ENCODE results near the gene SSTR3.
"Not testable (repeated sequence)": the region's sequence is repeated elsewhere in the genome, so short reads cannot be mapped to it uniquely, and the experiment has no call there.

The SSTR3 gene

GRCh38 chr22:37234736-37235711 lies 22.7 kb upstream of the SSTR3 start:
- H3K4me3 ChIP-seq (ENCODE audit: low read depth, low read length), result no peak overlapping the region
- no peaks in the 10 kb centered on the region for H3K4me1 ChIP-seq
- H3K27me3 ChIP-seq (ENCODE audit: control insufficient read depth, insufficient read depth, low read length), result no peaks in the 10 kb centered on the region
- H3K9ac ChIP-seq, result no peak overlapping the region
- H3K79me2 ChIP-seq, result no peaks in the 10 kb centered on the region
- H2AFZ ChIP-seq, result no peak overlapping the region
- no peak overlapping the region for H3K4me2 ChIP-seq (ENCODE audit: low read length)
- no peaks in the 10 kb centered on the region for H3K36me3 ChIP-seq (ENCODE audit: control insufficient read depth, insufficient read depth, low read length)
- no peaks in the 10 kb centered on the region for H3K9me3 ChIP-seq (ENCODE audit: control insufficient read depth, low read length)
- TF ChIP-seq, protein P1, sequence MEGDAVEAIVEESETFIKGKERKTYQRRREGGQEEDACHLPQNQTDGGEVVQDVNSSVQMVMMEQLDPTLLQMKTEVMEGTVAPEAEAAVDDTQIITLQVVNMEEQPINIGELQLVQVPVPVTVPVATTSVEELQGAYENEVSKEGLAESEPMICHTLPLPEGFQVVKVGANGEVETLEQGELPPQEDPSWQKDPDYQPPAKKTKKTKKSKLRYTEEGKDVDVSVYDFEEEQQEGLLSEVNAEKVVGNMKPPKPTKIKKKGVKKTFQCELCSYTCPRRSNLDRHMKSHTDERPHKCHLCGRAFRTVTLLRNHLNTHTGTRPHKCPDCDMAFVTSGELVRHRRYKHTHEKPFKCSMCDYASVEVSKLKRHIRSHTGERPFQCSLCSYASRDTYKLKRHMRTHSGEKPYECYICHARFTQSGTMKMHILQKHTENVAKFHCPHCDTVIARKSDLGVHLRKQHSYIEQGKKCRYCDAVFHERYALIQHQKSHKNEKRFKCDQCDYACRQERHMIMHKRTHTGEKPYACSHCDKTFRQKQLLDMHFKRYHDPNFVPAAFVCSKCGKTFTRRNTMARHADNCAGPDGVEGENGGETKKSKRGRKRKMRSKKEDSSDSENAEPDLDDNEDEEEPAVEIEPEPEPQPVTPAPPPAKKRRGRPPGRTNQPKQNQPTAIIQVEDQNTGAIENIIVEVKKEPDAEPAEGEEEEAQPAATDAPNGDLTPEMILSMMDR (IDR thresholded peaks at IDR 0.05), result no peak
- no peak overlapping the region for H3K27ac ChIP-seq

- Histone ChIP-seq H3K4me2 (ENCODE audit: low read length) (no peak overlapping the region), H3K27ac (no peak overlapping the region), H3K27me3 (ENCODE audit: control insufficient read depth, insufficient read depth, low read length) (no peaks in the 10 kb centered on the region), H3K4me3 (ENCODE audit: low read depth, low read length) (no peak overlapping the region), H3K79me2 (no peaks in the 10 kb centered on the region), H3K36me3 (ENCODE audit: control insufficient read depth, insufficient read depth, low read length) (no peaks in the 10 kb centered on the region), H3K9ac (no peak overlapping the region), H2AFZ (no peak overlapping the region), H3K4me1 (no peaks in the 10 kb centered on the region), H3K9me3 (ENCODE audit: control insufficient read depth, low read length) (no peaks in the 10 kb centered on the region)
- TF ChIP-seq, protein P1 (IDR thresholded peaks at IDR 0.05), result no peak
Measured at GRCh38 chr22:37233751-37234631, 21.7 kb upstream of the SSTR3 start.

GRCh38 chr22:37233371-37233750 lies 21.1 kb upstream of the SSTR3 start:
- H3K79me2 ChIP-seq; H3K36me3 ChIP-seq (ENCODE audit: control insufficient read depth, insufficient read depth, low read length); H3K27ac ChIP-seq; H3K9me3 ChIP-seq (ENCODE audit: control insufficient read depth, low read length); H3K4me1 ChIP-seq; H3K27me3 ChIP-seq (ENCODE audit: control insufficient read depth, insufficient read depth, low read length); H3K4me3 ChIP-seq (ENCODE audit: low read depth, low read length); H3K9ac ChIP-seq; H2AFZ ChIP-seq; H3K4me2 ChIP-seq (ENCODE audit: low read length): not testable (repeated sequence)

DNA sequence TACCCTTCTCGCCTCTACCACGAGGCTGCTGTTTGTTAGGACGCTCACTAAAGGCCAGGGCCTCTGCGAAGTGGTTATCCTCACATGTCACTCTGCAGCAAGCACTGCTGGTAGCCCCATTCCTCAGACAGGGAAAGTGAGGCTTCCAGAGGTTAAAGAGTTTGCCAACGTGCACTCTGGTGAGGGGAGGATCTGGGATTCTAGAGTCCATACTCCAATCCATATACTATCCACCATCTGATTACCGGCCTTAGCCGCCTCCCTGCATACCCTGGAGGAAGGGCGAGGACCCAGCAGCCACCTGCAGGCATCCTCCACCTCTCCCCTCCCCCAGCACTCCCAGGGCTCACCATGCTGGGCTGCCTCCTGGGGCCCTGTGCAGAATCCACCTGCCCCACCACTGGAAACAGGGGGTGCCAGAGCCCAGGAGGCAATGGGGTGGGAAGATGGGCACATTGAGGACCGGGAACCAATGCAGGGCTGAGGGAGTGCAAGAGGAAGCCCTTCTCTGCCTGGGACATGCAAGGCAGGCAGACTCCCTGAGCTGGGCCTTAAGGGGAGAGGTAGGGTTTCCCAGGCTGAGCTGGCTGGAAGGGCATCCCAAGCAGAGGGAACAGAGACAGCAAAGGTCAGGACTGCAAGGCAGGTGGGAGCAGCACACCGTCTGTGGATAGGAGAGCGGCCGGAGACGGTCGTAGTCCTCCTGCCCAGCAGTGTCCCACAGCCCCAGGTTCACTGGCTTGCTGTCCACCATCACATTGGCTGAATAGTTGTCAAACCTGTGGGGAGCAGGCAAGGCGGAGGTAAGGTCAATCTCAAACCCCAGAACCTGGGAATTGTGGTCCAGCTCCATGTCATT lies 20.1 kb upstream of the SSTR3 start:
- H2AFZ ChIP-seq, result no peak overlapping the region
- H3K4me2 ChIP-seq (ENCODE audit: low read length), result no peak overlapping the region
- H3K4me3 ChIP-seq (ENCODE audit: low read depth, low read length), result no peak overlapping the region
- TF ChIP-seq, protein P1 (IDR thresholded peaks at IDR 0.05), result no peak
- H3K4me1 ChIP-seq, result no peaks in the 10 kb centered on the region
- no peak overlapping the region for H3K9ac ChIP-seq
- H3K36me3 ChIP-seq (ENCODE audit: control insufficient read depth, insufficient read depth, low read length), result no peaks in the 10 kb centered on the region
- H3K27me3 ChIP-seq (ENCODE audit: control insufficient read depth, insufficient read depth, low read length), result no peaks in the 10 kb centered on the region
- H3K79me2 ChIP-seq, result no peaks in the 10 kb centered on the region
- H3K9me3 ChIP-seq (ENCODE audit: control insufficient read depth, low read length), result no peaks in the 10 kb centered on the region
- H3K27ac ChIP-seq, result no peak overlapping the region
